ENCODE data around the gene ANO10.
"Not testable (repeated sequence)": the region's sequence is repeated elsewhere in the genome, so short reads cannot be mapped to it uniquely, and the experiment has no call there.

Gene ANO10

GRCh38 chr3:43478839-43479238 lies 143.0 kb downstream of the ANO10 start:
- not testable (repeated sequence) for FAIRE-seq; DNase-seq (ENCODE audit: low spot score)

- no peak for FAIRE-seq
These were observed 143.6 kb downstream of the ANO10 start for GRCh38 chr3:43478118-43478785.

GRCh38 chr3:43477600-43477999 lies 144.2 kb downstream of the ANO10 start:
- FAIRE-seq (no peak), DNase-seq (ENCODE audit: low spot score) (no peak)

More at GRCh38 chr3:43478118-43478785, 143.6 kb downstream of the ANO10 start:
- no peak for DNase-seq (ENCODE audit: low spot score)

GRCh38 chr3:43473737-43474136 lies 148.1 kb downstream of the ANO10 start:
- DNase-seq (ENCODE audit: low spot score) (no peak), FAIRE-seq (no peak)

- no peak for DNase-seq (ENCODE audit: low spot score)
- FAIRE-seq = no peak
These were observed 148.6 kb downstream of the ANO10 start for GRCh38 chr3:43473244-43473643.

GRCh38 chr3:43468133-43468532 lies 153.7 kb downstream of the ANO10 start:
- FAIRE-seq (no peak), DNase-seq (ENCODE audit: low spot score) (no peak)

- no peak for DNase-seq (ENCODE audit: low spot score)
- no peak for FAIRE-seq
These were observed 156.7 kb downstream of the ANO10 start for GRCh38 chr3:43465109-43465508.

GRCh38 chr3:43462566-43462965 lies 159.2 kb downstream of the ANO10 start:
- DNase-seq (ENCODE audit: low spot score); FAIRE-seq: not testable (repeated sequence)

- FAIRE-seq (no peak), DNase-seq (ENCODE audit: low spot score) (no peak)
These were observed 160.5 kb downstream of the ANO10 start for GRCh38 chr3:43461345-43461744.

GRCh38 chr3:43457038-43457437 lies 164.8 kb downstream of the ANO10 start:
- DNase-seq (ENCODE audit: low spot score); FAIRE-seq: not testable (repeated sequence)

- DNase-seq (ENCODE audit: low spot score) = peak; percentile 89
These were observed 166.6 kb downstream of the ANO10 start for GRCh38 chr3:43455233-43455632.

GRCh38 chr3:43453981-43454380 lies 167.8 kb downstream of the ANO10 start:
- DNase-seq (ENCODE audit: low spot score) (no peak), FAIRE-seq (no peak)

More at GRCh38 chr3:43455233-43455632, 166.6 kb downstream of the ANO10 start:
- FAIRE-seq = peak; percentile 87

- FAIRE-seq (no peak), DNase-seq (ENCODE audit: low spot score) (no peak)
These were observed 170.0 kb downstream of the ANO10 start for GRCh38 chr3:43451670-43452254.

- DNase-seq (ENCODE audit: low spot score) (no peak), FAIRE-seq (no peak)
These were observed 173.7 kb downstream of the ANO10 start for GRCh38 chr3:43448098-43448497.

GRCh38 chr3:43445820-43446219 lies 176.0 kb downstream of the ANO10 start:
- FAIRE-seq (no peak), DNase-seq (ENCODE audit: low spot score) (no peak)

GRCh38 chr3:43442872-43443395 lies 178.9 kb downstream of the ANO10 start:
- FAIRE-seq (no peak), DNase-seq (ENCODE audit: low spot score) (no peak)

- FAIRE-seq = no peak
- DNase-seq (ENCODE audit: low spot score) = no peak
These were observed 185.2 kb downstream of the ANO10 start for GRCh38 chr3:43436507-43437140.

- FAIRE-seq (no peak), DNase-seq (ENCODE audit: low spot score) (no peak)
These were observed 186.1 kb downstream of the ANO10 start for GRCh38 chr3:43435706-43436105.

GRCh38 chr3:43434431-43434830 lies 187.4 kb downstream of the ANO10 start:
- no peak for DNase-seq (ENCODE audit: low spot score)
- FAIRE-seq = no peak

- DNase-seq (ENCODE audit: low spot score) (no peak), FAIRE-seq (no peak)
These were observed 189.3 kb downstream of the ANO10 start for GRCh38 chr3:43432462-43432861.

- FAIRE-seq = no peak
- DNase-seq (ENCODE audit: low spot score) = no peak
These were observed 195.4 kb downstream of the ANO10 start for GRCh38 chr3:43426388-43426787.

- FAIRE-seq (no peak), DNase-seq (ENCODE audit: low spot score) (no peak)
These were observed 196.0 kb downstream of the ANO10 start for GRCh38 chr3:43425829-43426228.
